WTC11 (cell line): ENCODE results near the gene RAB33A. TPM values are rescaled to one million over a fixed set of nuclear protein-coding genes. Genes with fewer than 3 reads are reported as not detected.

ENCODE experiments used
- ATAC-seq: fragments of 200-7000 bp; cut with Tn5 transposase; 2 replicates; pipeline ENCODE4 v1.10.0; 2021; ENCODE audit warnings: mild to moderate bottlenecking, moderate library complexity
- CTCF ChIA-PET: fragments of 300-600 bp; sonication (Branson Sonifier 250); formaldehyde crosslinking; loops from one replicate; lab custom pipeline; 2021; ENCODE audit warnings: antibody characterized with exemption; lab: Charles Lee
- POLR2A ChIA-PET: fragments of 350-600 bp; sonication (Branson Sonifier 250); formaldehyde crosslinking; loops from one replicate; lab custom pipeline; 2021; ENCODE audit warnings: antibody characterized with exemption; lab: Charles Lee
- DNase-seq: peaks from one replicate; pipeline ENCODE4 v3.0.0; 2021; ENCODE audit warnings: low spot score
- H3K27ac Mint-ChIP-seq: 2 replicates; pipeline ENCODE4 v1.8.0; 2021; ENCODE audit warnings: mixed read lengths
- H3K27me3 Mint-ChIP-seq: 2 replicates; pipeline ENCODE4 v1.8.0; 2021; ENCODE audit warnings: low read depth, mild to moderate bottlenecking, moderate library complexity, mixed read lengths
- H3K36me3 Mint-ChIP-seq: 2 replicates; pipeline ENCODE4 v1.8.0; 2021; ENCODE audit warnings: mixed read lengths
- H3K4me1 Mint-ChIP-seq: 2 replicates; pipeline ENCODE4 v1.8.0; 2022; ENCODE audit warnings: mixed read lengths
- H3K4me3 Mint-ChIP-seq: 2 replicates; pipeline ENCODE4 v1.8.0; 2021; ENCODE audit warnings: mild to moderate bottlenecking, moderate library complexity, mixed read lengths
- H3K9me3 Mint-ChIP-seq: 2 replicates; pipeline ENCODE4 v1.8.0; 2021; ENCODE audit warnings: mixed read lengths
- EMX1 ChIP-seq: fragments of 250-450 bp; sonication (Bioruptor Pico); IDR thresholded peaks from 2 replicates; pipeline ENCODE4 v1.8.0; 2021; ENCODE audit warnings: mild to moderate bottlenecking
- ETV6 ChIP-seq: sonication (generic); formaldehyde crosslinking; IDR thresholded peaks from 2 replicates; pipeline ENCODE4 v1.8.1; 2022; ENCODE audit warnings: mild to moderate bottlenecking, missing genetic modification reagents
- FOXJ3 ChIP-seq: sonication (generic); formaldehyde crosslinking; IDR thresholded peaks from 2 replicates; pipeline ENCODE4 v1.9.0; 2021; ENCODE audit warnings: missing genetic modification reagents, mild to moderate bottlenecking, borderline replicate concordance
- FOXK1 ChIP-seq: sonication (generic); formaldehyde crosslinking; IDR thresholded peaks from 2 replicates; pipeline ENCODE4 v1.8.0; 2022; ENCODE audit warnings: mild to moderate bottlenecking, moderate library complexity, missing genetic modification reagents
- HMGA2 ChIP-seq: fragments of 250-450 bp; sonication (Bioruptor Pico); IDR thresholded peaks from 2 replicates; pipeline ENCODE4 v1.4.0; 2021; ENCODE audit warnings: mild to moderate bottlenecking, moderate library complexity
- JUN ChIP-seq: sonication (generic); formaldehyde crosslinking; IDR thresholded peaks from 2 replicates; pipeline ENCODE4 v1.8.0; 2023; ENCODE audit warnings: mild to moderate bottlenecking, missing genetic modification reagents
- MYBL2 ChIP-seq: sonication (generic); formaldehyde crosslinking; IDR thresholded peaks from 2 replicates; pipeline ENCODE4 v1.8.1; 2023; ENCODE audit warnings: mild to moderate bottlenecking, moderate library complexity, missing genetic modification reagents
- NFE2L1 ChIP-seq: sonication (generic); formaldehyde crosslinking; IDR thresholded peaks from 2 replicates; pipeline ENCODE4 v1.8.1; 2023; ENCODE audit warnings: missing genetic modification reagents
- PRRX2 ChIP-seq: fragments of 250-450 bp; sonication (Bioruptor Pico); IDR thresholded peaks from 2 replicates; pipeline ENCODE4 v1.8.0; 2021; ENCODE audit warnings: mild to moderate bottlenecking
- RELA ChIP-seq: sonication (generic); formaldehyde crosslinking; IDR thresholded peaks from 2 replicates; pipeline ENCODE4 v1.8.1; 2022; ENCODE audit warnings: missing genetic modification reagents, mild to moderate bottlenecking, borderline replicate concordance
- RORB ChIP-seq: fragments of 250-450 bp; sonication (Bioruptor Pico); IDR thresholded peaks from 2 replicates; pipeline ENCODE4 v1.9.0; 2021; ENCODE audit warnings: mild to moderate bottlenecking
- SP1 ChIP-seq: sonication (generic); formaldehyde crosslinking; conservative IDR thresholded peaks from 2 replicates; pipeline ENCODE4 v1.8.1; 2022; ENCODE audit warnings: missing genetic modification reagents
- TCF7 ChIP-seq: sonication (generic); formaldehyde crosslinking; IDR thresholded peaks from 2 replicates; pipeline ENCODE4 v1.8.0; 2022; ENCODE audit warnings: mild to moderate bottlenecking, low read depth, missing genetic modification reagents, moderate library complexity
- TEAD1 ChIP-seq: sonication (generic); formaldehyde crosslinking; IDR thresholded peaks from 2 replicates; pipeline ENCODE4 v1.8.0; 2022; ENCODE audit warnings: mild to moderate bottlenecking, missing genetic modification reagents
- TEAD4 ChIP-seq: sonication (generic); formaldehyde crosslinking; IDR thresholded peaks from 2 replicates; pipeline ENCODE4 v1.8.0; 2022; ENCODE audit warnings: mild to moderate bottlenecking, missing genetic modification reagents
- total RNA-seq: library from RNA; stranded (reverse); gene quantifications from 3 replicates; pipeline ENCODE4 v1.2.3, GENCODE V29; 2021
- TF ChIP-seq, protein P1 (sequence below): fragments of 250-450 bp; sonication (Bioruptor Pico); IDR thresholded peaks from 2 replicates; pipeline ENCODE4 v1.9.0; 2021; ENCODE audit warnings: mild to moderate bottlenecking, borderline replicate concordance
- TF ChIP-seq, protein P2 (sequence below): sonication (generic); formaldehyde crosslinking; IDR thresholded peaks from 2 replicates; pipeline ENCODE4 v1.8.0; 2023; ENCODE audit warnings: missing genetic modification reagents, mild to moderate bottlenecking, borderline replicate concordance
- TF ChIP-seq, protein P3 (sequence below): sonication (generic); formaldehyde crosslinking; IDR thresholded peaks from 2 replicates; pipeline ENCODE4 v1.8.1; 2023; ENCODE audit warnings: mild to moderate bottlenecking, missing genetic modification reagents, moderate library complexity
- TF ChIP-seq, protein P4 (sequence below): sonication (generic); formaldehyde crosslinking; IDR thresholded peaks from 2 replicates; pipeline ENCODE4 v1.8.1; 2023; ENCODE audit warnings: mild to moderate bottlenecking, moderate library complexity, missing genetic modification reagents

RAB33A gene
- total RNA-seq, 1 experiment from 2014 or later, result 2.1 TPM

DNA sequence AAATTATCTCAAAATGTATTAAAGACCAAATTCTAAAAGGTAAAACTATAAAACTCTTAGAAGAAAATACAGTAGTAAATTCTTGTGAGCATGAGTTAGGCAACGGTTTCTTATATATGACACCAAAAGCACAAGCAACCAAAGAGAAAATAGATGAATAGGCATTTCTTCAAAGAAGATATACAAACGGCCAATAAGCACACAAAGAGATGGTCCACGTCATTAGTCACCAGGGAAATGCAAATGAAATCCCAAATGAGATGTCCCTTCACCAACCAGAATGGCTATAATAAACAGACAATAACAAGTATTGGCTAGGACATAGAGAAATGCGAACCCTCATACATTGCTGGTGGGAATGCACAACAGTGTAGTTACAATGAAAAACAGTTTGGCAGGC lies 44.6 kb downstream of the RAB33A start:
- Mint-ChIP-seq H3K4me1 (no peaks in the 10 kb centered on the region), H3K36me3 (peaks cover 51% of the 10 kb centered on the region)
- POLR2A ChIA-PET, result no interaction called here

DNA sequence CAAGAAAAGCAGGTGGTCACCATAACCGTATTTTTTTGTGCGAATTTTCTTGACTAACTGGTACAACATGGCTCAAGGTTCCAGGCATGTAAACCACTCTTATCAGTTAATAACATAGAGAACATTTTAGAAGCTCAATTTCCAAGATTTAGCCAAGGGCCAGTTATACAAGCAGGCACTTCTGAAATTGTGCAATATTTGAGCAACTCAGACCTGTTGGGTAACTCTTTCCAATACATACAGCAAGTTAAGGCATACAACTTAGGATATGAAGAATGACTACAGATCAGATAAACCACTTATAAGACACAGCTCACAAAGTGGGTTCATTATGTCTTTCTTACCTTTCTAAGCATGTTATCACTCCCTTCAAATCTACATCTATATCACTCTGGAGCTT lies 53.0 kb downstream of the RAB33A start:
- no peaks in the 10 kb centered on the region for H3K27me3 Mint-ChIP-seq
- H3K4me1 Mint-ChIP-seq, result no peaks in the 10 kb centered on the region
- no peak for DNase-seq
- no peak overlapping the region for H3K4me3 Mint-ChIP-seq
- peaks cover 21% of the 10 kb centered on the region for H3K36me3 Mint-ChIP-seq
- no peaks in the 10 kb centered on the region for H3K9me3 Mint-ChIP-seq
- TF ChIP-seq, protein P1, sequence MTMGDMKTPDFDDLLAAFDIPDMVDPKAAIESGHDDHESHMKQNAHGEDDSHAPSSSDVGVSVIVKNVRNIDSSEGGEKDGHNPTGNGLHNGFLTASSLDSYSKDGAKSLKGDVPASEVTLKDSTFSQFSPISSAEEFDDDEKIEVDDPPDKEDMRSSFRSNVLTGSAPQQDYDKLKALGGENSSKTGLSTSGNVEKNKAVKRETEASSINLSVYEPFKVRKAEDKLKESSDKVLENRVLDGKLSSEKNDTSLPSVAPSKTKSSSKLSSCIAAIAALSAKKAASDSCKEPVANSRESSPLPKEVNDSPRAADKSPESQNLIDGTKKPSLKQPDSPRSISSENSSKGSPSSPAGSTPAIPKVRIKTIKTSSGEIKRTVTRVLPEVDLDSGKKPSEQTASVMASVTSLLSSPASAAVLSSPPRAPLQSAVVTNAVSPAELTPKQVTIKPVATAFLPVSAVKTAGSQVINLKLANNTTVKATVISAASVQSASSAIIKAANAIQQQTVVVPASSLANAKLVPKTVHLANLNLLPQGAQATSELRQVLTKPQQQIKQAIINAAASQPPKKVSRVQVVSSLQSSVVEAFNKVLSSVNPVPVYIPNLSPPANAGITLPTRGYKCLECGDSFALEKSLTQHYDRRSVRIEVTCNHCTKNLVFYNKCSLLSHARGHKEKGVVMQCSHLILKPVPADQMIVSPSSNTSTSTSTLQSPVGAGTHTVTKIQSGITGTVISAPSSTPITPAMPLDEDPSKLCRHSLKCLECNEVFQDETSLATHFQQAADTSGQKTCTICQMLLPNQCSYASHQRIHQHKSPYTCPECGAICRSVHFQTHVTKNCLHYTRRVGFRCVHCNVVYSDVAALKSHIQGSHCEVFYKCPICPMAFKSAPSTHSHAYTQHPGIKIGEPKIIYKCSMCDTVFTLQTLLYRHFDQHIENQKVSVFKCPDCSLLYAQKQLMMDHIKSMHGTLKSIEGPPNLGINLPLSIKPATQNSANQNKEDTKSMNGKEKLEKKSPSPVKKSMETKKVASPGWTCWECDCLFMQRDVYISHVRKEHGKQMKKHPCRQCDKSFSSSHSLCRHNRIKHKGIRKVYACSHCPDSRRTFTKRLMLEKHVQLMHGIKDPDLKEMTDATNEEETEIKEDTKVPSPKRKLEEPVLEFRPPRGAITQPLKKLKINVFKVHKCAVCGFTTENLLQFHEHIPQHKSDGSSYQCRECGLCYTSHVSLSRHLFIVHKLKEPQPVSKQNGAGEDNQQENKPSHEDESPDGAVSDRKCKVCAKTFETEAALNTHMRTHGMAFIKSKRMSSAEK (CRISPR knock-in tag), result no peak
- TF ChIP-seq RORB (CRISPR knock-in tag), result no peak
- no peak for TF ChIP-seq ETV6
- TF ChIP-seq, protein P2, sequence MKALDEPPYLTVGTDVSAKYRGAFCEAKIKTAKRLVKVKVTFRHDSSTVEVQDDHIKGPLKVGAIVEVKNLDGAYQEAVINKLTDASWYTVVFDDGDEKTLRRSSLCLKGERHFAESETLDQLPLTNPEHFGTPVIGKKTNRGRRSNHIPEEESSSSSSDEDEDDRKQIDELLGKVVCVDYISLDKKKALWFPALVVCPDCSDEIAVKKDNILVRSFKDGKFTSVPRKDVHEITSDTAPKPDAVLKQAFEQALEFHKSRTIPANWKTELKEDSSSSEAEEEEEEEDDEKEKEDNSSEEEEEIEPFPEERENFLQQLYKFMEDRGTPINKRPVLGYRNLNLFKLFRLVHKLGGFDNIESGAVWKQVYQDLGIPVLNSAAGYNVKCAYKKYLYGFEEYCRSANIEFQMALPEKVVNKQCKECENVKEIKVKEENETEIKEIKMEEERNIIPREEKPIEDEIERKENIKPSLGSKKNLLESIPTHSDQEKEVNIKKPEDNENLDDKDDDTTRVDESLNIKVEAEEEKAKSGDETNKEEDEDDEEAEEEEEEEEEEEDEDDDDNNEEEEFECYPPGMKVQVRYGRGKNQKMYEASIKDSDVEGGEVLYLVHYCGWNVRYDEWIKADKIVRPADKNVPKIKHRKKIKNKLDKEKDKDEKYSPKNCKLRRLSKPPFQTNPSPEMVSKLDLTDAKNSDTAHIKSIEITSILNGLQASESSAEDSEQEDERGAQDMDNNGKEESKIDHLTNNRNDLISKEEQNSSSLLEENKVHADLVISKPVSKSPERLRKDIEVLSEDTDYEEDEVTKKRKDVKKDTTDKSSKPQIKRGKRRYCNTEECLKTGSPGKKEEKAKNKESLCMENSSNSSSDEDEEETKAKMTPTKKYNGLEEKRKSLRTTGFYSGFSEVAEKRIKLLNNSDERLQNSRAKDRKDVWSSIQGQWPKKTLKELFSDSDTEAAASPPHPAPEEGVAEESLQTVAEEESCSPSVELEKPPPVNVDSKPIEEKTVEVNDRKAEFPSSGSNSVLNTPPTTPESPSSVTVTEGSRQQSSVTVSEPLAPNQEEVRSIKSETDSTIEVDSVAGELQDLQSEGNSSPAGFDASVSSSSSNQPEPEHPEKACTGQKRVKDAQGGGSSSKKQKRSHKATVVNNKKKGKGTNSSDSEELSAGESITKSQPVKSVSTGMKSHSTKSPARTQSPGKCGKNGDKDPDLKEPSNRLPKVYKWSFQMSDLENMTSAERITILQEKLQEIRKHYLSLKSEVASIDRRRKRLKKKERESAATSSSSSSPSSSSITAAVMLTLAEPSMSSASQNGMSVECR, result no peak
- no peak for TF ChIP-seq TEAD1 (CRISPR knock-in tag)
- no peak for TF ChIP-seq JUN (CRISPR knock-in tag)
- TF ChIP-seq MYBL2, result no peak
- no peak for TF ChIP-seq SP1
- TF ChIP-seq, protein P3, sequence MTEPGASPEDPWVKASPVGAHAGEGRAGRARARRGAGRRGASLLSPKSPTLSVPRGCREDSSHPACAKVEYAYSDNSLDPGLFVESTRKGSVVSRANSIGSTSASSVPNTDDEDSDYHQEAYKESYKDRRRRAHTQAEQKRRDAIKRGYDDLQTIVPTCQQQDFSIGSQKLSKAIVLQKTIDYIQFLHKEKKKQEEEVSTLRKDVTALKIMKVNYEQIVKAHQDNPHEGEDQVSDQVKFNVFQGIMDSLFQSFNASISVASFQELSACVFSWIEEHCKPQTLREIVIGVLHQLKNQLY (CRISPR knock-in tag), result no peak
- TF ChIP-seq PRRX2 (CRISPR knock-in tag), result no peak
- no peak for TF ChIP-seq FOXJ3
- no peak for TF ChIP-seq TCF7 (CRISPR knock-in tag)
- ChIA-PET CTCF (no interaction called here), POLR2A (no interaction called here)
- H3K27ac Mint-ChIP-seq, result no peak overlapping the region
- ATAC-seq, result no peak

More for the DNA sequence above, 44.6 kb downstream of the RAB33A start:
- H3K27me3 Mint-ChIP-seq, result no peaks in the 10 kb centered on the region
- no peak overlapping the region for H3K27ac Mint-ChIP-seq
- no peaks in the 10 kb centered on the region for H3K9me3 Mint-ChIP-seq
- no peak for TF ChIP-seq FOXK1 (CRISPR knock-in tag)
- TF ChIP-seq, protein P3 (CRISPR knock-in tag), result no peak
- no peak for TF ChIP-seq TEAD4 (CRISPR knock-in tag)
- TF ChIP-seq NFE2L1 (CRISPR knock-in tag), result no peak
- TF ChIP-seq, protein P4, sequence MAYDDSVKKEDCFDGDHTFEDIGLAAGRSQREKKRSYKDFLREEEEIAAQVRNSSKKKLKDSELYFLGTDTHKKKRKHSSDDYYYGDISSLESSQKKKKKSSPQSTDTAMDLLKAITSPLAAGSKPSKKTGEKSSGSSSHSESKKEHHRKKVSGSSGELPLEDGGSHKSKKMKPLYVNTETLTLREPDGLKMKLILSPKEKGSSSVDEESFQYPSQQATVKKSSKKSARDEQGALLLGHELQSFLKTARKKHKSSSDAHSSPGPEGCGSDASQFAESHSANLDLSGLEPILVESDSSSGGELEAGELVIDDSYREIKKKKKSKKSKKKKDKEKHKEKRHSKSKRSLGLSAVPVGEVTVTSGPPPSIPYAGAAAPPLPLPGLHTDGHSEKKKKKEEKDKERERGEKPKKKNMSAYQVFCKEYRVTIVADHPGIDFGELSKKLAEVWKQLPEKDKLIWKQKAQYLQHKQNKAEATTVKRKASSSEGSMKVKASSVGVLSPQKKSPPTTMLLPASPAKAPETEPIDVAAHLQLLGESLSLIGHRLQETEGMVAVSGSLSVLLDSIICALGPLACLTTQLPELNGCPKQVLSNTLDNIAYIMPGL, result no peak
- no peak for TF ChIP-seq HMGA2
- no peak for TF ChIP-seq RELA (CRISPR knock-in tag)
- TF ChIP-seq JUN (CRISPR knock-in tag), result no peak
- TF ChIP-seq EMX1 (CRISPR knock-in tag), result no peak
- TF ChIP-seq, all 79 proteins: peak for 0
- no peak overlapping the region for H3K4me3 Mint-ChIP-seq
- DNase-seq (no peak), ATAC-seq (no peak)
- CTCF ChIA-PET, result no interaction called here
